ENCODE data around the gene KIRREL3.

Gene KIRREL3

GRCh38 chr11:126914941-126915340 is 85.6 kb downstream of the KIRREL3 start:
- peak; percentile 77 to 84 for DNase-seq (ENCODE audit: low read depth in 2 of 2)

DNA sequence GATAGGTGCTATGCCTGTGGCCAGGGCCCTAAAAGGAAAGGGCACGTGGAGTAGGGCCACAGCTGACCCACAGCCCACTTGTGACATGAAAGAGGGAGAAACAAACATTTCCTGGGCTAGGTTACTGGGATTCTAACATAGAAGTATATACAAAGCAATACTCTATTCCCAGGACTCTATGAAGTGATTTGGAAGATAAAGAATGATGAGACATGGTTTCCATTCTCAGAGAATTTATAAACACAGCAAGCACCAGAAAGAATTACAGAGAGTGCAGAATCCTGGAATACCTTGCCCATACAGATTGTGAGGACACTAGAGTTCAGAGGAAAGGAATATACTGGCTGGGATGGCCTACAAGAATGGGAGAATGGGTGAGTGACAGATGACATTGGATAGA is 86.4 kb downstream of the KIRREL3 start:
- DNase-seq (ENCODE audit: low read depth in 2 of 2), result no peak

DNA sequence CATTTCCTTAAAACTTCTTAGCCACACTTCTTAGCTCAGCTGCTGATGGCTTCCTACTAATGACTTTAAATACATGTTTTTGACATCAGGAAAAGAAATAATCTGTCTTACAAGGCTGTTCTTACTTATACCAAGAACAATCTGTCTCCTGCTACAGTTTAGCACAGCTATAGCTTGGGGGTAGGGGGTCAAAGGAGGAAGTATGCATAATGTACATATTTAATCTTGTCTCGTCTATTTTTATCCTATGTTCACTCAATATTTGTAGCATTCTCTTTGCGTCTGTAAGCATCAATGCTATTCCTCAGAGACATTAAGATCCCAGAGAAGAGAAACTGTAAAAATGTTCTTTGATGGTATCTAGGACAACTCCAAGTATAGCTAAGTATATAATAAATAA is 96.0 kb downstream of the KIRREL3 start:
- DNase-seq (ENCODE audit: low read depth in 2 of 2), result no peak

DNA sequence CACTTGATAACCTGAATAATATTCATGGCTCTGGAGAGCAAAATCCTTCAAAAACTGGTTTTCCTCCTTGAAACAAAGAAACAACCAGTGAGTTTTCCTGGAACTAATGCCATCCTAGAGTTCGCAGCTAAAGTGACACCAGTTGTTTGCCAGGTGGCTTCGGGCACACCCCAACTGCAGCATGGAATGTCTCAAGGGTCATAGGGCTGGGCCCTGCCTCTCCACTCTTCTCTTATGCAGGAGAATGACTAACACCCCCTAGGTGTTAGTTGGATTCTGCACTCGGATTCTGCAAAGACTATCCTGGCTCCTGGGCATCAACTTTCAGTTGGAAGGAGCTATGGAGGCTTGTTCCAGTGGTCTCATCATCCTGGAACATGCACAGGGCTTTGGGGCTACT is 98.8 kb downstream of the KIRREL3 start:
- DNase-seq (ENCODE audit: low read depth in 2 of 2), result no peak

DNA sequence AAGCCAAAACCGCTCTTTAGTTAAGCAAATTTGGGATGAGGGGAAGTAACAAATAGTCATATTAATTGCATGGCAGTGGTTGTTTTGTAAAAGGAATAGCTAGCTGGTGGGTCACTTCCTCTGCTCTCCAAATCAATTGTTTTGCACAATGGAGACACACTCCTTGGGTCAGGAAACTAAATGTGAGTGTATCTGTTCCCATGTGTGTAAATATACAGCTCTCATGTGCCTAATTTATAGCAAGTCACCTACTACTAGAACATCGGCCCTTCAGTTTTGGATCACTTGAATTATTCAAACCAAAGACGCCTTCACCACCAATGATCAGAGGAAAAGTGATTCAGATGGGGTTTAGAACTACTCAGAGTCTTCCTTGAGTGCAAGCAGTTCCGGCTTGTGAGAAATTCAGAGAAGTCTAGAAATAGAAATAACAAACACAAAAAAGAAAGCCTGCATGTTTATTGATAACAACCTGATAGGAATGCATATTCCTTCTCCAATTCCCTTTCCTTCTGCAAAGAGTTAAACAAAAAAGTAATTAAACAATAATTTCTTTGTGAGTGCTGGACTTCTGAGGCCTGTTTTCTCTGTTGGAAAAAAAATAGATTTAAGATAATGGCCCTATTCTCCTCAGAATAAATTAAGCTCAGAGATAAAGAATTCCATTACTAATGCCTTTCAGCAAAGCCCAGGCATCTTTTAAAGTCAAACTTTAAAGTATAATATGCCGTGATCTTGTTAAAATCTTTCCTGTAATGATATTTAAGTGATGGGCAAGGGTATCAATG is 100.4 kb downstream of the KIRREL3 start:
- DNase-seq (ENCODE audit: low read depth in 2 of 2), result no peak

DNA sequence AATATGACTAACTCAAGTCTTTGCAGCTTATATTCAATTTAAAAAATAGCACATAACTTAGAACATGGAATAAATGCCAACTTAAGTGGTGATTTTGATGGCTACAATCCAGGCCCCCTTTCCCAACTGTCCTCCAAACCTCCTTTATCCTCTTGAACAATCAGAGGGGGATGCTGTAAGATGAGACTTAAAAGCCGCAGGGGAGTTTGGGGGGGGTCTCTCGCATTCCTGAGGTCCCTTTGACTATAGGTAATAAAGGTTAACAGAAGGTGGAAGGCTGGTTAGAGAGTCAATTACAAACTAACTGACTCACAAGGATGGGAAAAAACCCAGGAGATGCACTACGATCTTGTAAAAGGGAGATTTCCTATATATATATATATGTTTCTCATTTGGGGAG is 101.8 kb downstream of the KIRREL3 start:
- no peak for DNase-seq (ENCODE audit: low read depth in 2 of 2)

GRCh38 chr11:126897430-126897829 is 103.1 kb downstream of the KIRREL3 start:
- no peak for DNase-seq (ENCODE audit: low read depth in 2 of 2)

DNA sequence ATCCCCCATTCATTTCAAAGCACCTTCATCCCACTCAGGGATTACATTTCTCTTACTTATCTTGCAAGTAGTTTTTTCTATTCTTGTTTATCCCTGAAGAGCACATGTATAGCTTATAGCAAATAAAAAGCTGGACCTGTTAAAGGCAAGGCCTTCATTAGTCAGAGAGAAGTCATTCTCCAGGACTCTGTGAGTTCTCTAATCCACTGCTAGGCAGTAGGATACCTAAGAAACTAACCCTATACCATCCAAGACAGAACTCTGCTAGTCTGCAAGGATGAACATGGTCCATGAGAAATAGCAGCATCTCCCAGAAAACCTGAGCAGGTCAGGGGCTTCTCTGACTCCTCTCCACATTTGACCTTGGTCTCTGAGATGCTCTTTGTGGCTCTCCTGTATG is 104.5 kb downstream of the KIRREL3 start:
- no peak for DNase-seq (ENCODE audit: low read depth in 2 of 2)

DNA sequence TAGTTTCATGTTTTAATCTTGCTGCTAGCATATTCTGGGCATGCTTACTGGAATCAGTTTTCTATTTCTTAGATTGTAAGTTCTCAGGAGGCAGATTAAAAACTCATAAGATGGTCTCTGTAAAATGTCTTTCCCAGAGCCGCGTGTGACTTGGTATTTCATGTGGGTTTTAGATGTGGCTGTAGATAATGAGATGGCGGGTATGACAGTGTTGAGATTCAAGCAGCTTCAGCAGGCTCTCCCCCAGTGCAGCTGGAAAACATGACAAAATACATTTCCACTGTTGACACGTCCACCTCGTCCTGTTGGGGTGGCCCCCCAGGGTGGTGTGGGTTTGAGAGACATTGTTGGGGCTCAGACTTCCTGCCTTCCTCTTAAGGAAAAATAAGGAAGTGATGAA is 106.8 kb downstream of the KIRREL3 start:
- no peak for DNase-seq (ENCODE audit: low read depth in 2 of 2)

DNA sequence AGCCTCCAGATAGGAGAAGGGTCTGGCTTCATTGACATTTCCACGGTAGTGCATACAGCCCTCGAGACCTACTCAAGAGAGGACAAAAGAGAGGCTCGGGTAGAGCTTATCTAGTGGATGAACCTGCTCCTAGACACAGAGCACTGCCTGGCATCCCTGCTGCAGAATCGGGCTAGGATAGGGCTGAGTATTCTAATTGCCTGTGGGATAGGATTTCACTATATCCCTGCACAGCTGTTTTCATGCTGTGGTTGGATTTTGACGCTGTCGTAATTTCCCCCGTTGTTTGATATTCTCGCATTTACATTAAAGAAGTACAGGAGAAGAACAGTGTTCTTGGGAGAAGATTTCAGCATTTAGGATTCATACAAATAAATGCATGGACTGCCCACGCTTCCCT is 107.8 kb downstream of the KIRREL3 start:
- no peak for DNase-seq (ENCODE audit: low read depth in 2 of 2)

GRCh38 chr11:126891556-126892217 is 108.9 kb downstream of the KIRREL3 start:
- no peak for DNase-seq (ENCODE audit: low read depth in 2 of 2)

GRCh38 chr11:126890561-126890960 is 110.0 kb downstream of the KIRREL3 start:
- no peak for DNase-seq (ENCODE audit: low read depth in 2 of 2)

GRCh38 chr11:126888115-126888712 is 112.4 kb downstream of the KIRREL3 start:
- DNase-seq (ENCODE audit: low read depth in 2 of 2), result no peak

DNA sequence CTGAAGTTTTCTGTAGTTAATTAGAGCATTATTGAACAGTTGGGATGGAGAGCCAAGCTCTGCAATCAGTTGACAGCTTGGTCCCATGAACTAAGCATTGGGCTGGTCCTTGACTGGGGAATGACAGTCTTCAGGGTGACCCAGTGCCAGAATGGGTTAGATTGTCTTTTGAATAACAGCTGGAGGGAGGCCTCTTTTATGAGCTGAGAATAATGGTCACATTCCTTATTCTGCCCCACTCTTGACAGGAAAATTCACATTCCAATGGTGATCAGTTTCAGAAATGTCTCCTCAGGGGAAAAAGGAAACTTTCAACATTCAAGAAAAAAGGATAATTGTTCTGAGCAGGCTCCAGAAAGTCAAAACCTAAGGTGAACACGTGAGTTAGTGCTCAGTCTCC is 113.9 kb downstream of the KIRREL3 start:
- DNase-seq (ENCODE audit: low read depth in 2 of 2), result no peak

DNA sequence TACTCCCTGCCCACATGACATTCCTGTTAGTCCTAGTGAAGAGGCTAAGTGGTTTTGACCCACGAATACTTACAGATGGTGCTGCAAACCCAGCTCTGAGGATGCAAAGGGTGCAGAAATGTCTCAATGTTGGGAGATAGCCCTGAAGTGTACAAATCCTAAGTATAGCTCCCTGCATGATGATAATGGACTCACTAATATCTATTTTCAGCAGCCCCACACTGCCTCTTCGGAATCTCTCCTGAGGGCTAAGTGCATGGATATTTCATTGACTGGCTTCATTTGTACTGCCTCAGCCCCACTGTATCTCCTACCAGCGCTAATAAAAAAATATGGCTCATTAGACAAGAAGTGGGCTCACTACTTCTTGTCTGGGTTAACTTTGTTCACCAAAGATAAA is 114.5 kb downstream of the KIRREL3 start:
- no peak for DNase-seq (ENCODE audit: low read depth in 2 of 2)

DNA sequence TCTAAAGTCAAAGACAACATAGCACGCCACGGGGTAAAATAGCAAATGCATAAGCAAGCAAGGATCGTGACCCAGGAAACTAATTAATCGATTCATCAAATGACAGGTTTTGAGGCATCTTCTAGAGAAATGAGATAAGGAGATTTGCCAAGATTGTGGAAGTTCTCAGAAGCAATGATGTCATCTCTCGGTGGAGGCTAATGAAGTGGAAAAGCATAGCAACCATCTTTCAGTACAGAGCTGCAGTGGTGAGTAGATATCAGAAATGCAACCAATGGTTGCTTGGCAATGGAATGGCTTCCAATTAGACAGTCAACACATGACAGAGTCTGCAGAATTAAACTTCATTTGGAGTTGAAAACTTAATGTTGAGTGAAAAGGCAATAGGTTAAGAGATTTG is 116.0 kb downstream of the KIRREL3 start:
- DNase-seq (ENCODE audit: low read depth in 2 of 2), result no peak

DNA sequence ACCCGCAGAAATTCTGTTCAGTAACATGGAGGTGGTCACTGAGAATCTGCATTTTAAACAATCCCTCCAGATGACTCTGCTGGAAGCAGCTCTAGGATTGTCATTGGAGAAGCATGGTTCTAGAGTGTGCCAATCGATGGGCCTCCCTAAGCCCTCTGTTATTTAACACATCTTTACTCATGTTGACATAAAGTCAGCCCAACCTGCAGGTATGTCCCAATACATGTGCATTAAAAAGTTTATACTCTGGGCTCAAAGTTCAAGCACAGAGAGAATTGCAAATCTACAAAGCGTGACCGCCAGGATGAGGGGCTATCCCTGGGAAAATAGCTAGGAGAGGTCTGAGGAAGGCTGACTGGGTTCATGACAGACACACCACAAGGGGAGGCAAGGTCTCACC is 116.4 kb downstream of the KIRREL3 start:
- DNase-seq (ENCODE audit: low read depth in 2 of 2), result no peak

- DNase-seq (ENCODE audit: low read depth in 2 of 2), result no peak
Measured at GRCh38 chr11:126880872-126881271, 119.7 kb downstream of the KIRREL3 start.

DNA sequence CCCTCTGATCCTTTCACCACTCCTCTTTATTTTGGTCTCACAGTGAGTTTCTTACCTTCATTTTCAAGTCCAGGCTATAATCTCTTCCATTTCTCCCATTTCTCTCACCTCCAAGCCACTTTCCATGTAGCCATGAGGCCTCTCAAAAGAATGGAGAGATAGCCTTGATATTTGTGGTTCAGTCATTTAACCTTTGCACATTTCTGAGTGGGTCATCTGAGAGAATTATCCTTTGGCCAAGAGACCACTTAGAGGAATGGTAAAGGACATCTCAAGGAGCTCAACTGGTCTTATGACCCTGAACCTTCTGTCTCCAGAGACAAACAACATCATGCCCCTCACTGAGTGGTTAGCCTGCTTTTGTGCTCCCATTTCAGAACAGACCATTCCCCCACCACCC is 121.1 kb downstream of the KIRREL3 start:
- DNase-seq (ENCODE audit: low read depth in 2 of 2), result no peak

GRCh38 chr11:126878913-126879482 is 121.6 kb downstream of the KIRREL3 start:
- DNase-seq (ENCODE audit: low read depth in 2 of 2), result no peak

GRCh38 chr11:126874831-126875230 is 125.7 kb downstream of the KIRREL3 start:
- no peak for DNase-seq (ENCODE audit: low read depth in 2 of 2)

DNA sequence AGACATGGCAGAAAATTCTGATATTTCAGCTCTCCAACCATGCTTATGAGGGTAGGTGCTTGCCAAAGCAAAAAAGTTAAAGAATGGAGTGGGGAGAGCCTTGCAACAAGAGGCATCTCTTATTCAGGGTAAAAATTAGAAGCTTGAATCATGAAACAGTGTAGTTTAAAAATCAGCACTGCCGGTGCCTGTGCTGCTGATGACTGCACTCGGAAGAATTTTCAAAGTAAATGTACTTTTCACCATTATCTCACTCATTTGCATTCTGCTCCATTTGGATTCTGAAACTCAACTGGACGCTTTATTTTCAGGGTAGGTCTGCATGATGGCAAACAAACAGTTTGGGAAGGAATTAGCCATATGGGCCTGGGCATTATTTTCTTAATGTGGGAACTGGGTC is 126.3 kb downstream of the KIRREL3 start:
- no peak for DNase-seq (ENCODE audit: low read depth in 2 of 2)

- DNase-seq (ENCODE audit: low read depth in 2 of 2), result no peak
Measured at GRCh38 chr11:126871792-126872191, 128.8 kb downstream of the KIRREL3 start.

Measured in fibroblast of skin of left biceps (primary cell).